CD4-positive, alpha-beta T cell treated with Interleukin-21 for 1 hour (primary cell): ENCODE measurements around the gene MX2.

Experiments
- DNase-seq: peaks from one replicate; pipeline ENCODE4 v3.0.0-alpha.2; 2020

The MX2 gene

DNA sequence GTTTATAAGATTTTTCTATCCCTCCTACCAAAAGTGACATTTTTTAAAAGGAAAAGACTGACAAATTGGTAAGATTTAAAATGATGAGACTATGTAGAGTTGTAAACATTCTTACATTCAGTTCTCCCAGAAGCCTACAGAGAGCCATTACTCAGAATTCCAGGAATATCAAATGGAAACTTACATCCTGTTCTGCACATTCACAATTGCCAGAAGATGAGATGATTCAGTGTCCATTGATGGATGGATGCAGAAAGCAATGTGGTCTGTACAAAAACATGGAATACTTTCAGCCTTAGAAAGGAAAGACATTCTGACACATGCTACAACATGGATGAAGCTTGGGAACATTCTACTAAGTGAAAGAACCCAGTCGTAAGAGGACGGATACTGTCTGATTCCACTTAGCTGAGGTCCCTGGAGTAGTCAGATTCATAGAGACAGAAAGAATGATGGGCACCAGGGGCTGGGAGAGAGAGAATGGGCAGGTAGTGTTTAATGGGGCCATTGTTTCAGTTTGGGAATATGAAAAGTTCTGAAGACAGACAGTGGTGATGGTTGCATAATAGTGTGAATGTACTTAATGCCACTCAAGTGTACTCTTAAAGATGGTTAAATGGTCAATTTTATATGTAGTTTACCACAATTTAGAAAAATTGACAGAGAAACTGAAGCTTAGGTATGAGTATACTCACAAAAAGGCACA is 80.8 kb downstream of the MX2 start:
- DNase-seq: no peak

DNA sequence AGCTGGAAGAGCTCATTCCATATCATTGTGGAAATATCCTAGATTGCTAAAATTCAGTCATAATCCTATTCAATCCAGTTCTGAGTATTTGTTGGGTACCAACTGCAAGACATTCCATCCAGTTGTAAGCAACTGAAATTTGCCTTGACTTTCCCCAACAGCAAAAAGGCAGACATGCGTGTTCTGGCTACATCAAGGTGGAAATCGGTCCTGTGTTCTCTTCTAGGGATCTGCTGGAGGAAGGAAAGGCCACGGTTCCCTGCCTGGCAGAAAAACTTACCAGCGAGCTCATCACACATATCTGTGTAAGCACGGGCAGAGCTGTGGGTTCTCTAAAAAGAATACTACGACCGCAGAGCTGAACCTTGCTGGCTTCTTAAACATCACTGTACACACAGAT is 81.7 kb downstream of the MX2 start:
- no peak for DNase-seq

DNA sequence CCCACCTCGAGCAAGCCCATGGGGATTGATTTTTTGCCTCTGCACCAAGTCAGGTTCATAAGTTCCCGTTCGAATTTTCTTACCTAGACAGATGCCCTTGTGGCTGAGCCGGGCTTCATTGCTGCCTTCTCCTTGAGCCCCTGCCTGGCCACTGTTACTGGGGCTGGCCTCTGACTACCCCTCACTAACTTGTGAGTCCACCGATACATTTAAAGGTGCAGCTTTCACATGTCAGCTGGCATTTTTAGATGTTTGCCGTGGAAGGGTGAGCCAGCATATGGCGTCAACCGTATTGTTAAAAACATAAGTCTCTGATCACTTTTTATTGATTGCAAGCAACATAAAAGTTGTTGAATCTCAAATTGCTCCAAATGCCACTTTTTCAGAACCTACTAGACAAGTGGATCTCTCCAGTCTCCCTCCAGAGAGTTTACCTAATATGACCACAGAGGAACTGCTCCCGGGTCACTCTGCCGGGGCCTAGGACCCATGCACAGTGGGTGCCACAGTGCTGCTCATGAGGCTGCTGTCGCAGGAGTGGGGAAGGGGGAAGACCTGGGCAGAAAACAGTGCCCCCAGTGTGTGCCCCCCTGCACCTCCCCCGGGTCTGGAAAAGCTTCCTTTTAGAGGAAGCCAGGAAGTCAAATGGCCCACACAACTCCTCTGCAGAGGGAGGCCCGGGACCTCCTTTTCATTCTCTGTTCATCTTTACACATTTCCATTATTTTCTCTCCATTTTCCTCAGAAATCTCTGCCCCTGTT is 83.1 kb downstream of the MX2 start:
- DNase-seq: no peak

DNA sequence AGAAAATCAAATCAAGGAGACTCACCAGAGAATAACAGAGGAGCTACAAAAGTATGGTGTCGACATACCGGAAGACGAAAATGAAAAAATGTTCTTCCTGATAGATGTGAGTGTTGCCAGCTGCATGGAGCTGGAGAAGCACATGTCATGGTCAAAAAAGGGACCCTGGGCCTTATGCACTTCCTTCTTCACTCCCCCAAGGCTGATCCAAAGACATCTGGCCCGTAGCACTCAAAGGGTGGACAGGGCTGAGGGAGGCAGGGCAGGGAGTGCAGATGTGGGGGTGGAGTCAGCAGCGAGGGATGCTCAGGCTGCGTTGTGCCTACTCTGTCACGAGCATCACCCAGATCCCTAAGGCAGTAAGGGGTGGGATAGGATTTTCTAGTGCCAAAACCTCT is 83.6 kb downstream of the MX2 start:
- no peak for DNase-seq

DNA sequence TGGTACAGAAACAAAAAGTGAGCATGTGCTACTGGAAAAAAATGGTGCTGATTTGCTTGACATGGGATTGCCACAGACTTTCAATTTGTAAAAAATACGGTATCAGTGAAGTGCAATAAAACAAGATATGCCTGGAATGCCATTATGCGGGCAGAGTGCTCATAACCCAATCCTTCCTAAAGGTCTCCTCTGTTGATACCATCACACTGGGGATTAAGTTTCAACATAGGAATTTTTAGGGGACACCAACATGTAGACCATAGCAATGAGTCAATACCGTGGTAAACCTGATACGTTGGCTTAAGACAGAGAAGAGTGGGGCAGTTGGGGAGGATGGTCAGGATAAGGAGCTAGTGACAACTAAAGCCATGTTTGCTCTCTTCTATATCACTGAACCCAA is 84.8 kb downstream of the MX2 start:
- no peak for DNase-seq

DNA sequence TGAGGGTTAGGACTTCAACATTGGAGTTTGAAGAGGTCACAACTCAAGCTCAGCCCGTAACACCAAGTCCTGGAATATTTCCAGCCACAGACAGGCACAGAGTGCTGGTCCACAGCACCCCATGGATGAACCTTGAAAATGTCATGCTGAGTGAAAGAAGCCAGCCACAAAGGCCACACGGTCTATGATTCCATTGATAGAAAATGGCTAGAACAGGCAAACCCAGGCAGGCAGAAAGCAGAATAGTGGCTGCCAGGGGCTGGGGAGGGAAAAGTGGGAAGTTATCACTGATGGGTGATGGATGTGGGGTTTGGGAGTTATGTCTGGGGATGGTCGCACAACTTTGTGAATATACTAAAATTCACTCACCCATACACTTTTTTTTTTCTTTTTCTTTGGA is 85.5 kb downstream of the MX2 start:
- DNase-seq: no peak

DNA sequence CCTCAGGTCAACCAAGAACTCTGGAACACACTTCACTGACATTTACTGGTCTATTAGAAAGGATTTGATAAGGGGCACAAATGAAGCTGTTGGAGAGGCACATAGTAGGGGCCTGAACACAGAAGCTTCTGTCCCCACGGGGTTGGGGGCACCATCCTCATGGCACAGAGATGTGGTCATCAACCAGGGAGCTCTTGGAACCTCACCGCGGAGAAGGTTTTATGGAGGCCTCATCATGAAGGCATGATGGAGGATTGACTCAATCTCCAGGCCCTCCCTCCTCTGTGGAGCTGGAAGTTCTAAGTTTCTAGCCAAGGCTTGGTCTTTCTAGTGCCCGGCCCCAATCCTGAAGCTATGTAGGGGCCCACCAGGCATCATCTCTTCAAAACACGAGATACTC is 87.8 kb downstream of the MX2 start:
- no peak for DNase-seq

DNA sequence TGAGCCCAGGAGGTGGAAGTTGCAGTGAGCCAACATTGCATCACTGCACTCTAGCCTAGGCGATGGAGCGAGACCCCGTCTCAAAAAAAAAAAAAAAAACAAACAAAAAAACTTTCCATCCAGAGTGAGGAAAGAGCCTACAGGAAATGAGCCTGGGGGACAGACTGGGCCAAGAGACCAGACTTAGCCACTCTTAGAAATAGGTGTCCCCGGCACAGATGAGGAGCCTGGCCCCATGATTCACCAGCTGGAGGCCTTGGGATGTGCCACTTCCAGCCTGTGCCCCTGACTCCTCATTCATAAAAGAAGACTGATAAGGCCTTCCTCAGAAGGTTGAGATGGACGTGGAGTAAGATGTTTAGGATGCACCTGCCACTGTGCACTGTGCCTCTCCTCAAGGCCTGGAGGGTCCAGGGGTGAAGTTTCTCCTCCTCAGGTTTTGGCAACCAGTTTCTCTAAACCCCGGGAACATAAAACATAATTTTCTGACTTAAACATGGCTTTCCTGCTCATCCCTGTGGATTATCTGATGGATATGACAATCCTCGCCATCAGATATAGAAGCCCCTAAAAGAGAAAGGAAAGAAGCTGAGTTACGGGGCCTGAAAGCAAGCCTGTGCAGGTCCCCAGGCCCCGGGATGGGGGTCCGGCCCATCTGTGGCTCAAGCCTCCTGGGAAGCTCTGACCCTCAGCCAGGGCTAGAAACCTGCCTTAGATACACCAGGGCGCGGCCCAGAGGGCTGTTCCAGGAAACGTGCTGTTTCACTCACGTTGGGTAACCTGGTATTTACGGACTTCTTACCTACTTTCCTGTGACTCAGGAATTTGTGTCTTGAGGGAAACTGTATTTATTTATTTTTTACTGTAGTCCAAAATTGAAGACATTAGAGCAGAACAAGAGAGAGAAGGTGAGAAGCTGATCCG is 90.2 kb downstream of the MX2 start:
- no peak for DNase-seq

DNA sequence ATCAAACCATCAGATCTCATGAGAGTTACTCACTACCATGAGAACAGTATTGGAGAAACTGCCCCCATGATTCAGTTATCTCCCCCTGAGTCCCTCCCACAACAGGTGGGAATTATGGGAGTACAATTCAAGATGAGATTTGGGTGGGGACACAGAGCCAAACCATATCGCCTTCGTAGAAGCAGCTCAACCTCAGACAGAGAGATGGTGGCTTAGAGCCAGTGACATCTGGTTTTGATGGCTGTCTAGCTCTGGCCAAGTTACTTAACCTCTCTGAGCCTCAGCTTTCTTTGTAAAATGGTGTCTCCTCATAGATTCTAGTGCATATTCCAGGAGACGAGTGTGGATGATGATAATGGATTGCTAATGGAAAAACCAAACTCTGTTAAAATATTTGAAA is 91.4 kb downstream of the MX2 start:
- no peak for DNase-seq

DNA sequence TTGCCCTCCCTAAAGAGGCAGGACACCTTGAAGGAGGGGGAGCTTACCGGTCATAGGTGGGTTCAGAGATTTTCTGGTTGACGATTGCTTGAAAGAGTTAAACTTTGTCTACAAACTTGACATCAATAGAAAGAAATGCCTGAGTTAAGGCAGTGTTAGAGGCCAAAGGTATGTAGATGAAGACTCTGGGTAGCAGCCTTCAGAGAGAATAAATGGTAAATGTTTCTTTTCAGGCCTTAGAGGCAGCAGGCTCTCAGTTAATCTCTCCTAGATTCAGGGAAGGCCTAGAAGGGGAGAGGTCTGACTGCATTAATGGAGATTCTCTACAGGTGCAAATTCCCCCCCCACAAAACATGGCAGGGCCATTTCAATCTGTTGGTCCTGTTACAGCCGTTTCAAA is 91.9 kb downstream of the MX2 start:
- DNase-seq: no peak

DNA sequence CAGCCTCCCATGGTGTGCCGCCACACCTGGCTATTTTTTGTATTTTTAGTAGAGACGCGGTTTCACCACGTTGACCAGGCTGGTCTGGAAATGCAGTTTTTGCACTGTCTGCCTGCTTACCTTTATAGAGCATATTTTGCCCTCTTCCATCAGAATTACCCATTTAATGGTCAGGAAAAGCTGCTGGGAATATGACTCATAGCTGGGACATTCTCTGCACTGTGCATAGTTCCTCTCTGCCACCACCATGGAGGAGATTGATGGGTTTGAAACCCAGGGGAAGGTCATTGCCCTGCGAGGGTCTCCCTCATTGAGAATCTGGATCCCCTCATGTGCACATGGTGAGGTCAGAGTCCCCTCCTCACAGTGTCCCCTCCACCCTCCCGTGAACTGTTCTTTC is 96.3 kb downstream of the MX2 start:
- DNase-seq: no peak

DNA sequence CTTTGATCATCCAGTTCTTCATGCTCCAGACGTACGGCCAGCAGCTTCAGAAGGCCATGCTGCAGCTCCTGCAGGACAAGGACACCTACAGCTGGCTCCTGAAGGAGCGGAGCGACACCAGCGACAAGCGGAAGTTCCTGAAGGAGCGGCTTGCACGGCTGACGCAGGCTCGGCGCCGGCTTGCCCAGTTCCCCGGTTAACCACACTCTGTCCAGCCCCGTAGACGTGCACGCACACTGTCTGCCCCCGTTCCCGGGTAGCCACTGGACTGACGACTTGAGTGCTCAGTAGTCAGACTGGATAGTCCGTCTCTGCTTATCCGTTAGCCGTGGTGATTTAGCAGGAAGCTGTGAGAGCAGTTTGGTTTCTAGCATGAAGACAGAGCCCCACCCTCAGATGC is 96.7 kb downstream of the MX2 start:
- no peak for DNase-seq
